Measurements from ENCODE around the gene TMEM63A.
A peak's percentile ranks its signal among the peaks of the same experiment; 100 is the strongest.

TMEM63A gene

GRCh38 chr1:225866061-225866837 is 15.9 kb downstream of the TMEM63A start:
- DNase-seq = peak; percentile 72

- no peak for DNase-seq
Observed at GRCh38 chr1:225865514-225865913, 16.7 kb downstream of the TMEM63A start.

GRCh38 chr1:225863167-225863566 is 19.0 kb downstream of the TMEM63A start:
- DNase-seq = peak; percentile 18

- DNase-seq = no peak
Observed at GRCh38 chr1:225862581-225862950, 19.6 kb downstream of the TMEM63A start.

GRCh38 chr1:225861834-225862580 is 20.2 kb downstream of the TMEM63A start:
- DNase-seq = no peak

- no peak for DNase-seq
Observed at GRCh38 chr1:225860876-225861441, 21.2 kb downstream of the TMEM63A start.

GRCh38 chr1:225860107-225860506 is 22.1 kb downstream of the TMEM63A start:
- DNase-seq = no peak

GRCh38 chr1:225859151-225859550 is 23.0 kb downstream of the TMEM63A start:
- no peak for DNase-seq

GRCh38 chr1:225857256-225857655 is 24.9 kb downstream of the TMEM63A start:
- no peak for DNase-seq

GRCh38 chr1:225855503-225856300 is 26.5 kb downstream of the TMEM63A start:
- DNase-seq = no peak

- no peak for DNase-seq
Observed at GRCh38 chr1:225853441-225853840, 28.7 kb downstream of the TMEM63A start.

- no peak for DNase-seq
Observed at GRCh38 chr1:225852413-225853124, 29.6 kb downstream of the TMEM63A start.

GRCh38 chr1:225851805-225852204 is 30.4 kb downstream of the TMEM63A start:
- no peak for DNase-seq

GRCh38 chr1:225850370-225850769 is 31.8 kb downstream of the TMEM63A start:
- DNase-seq = no peak

GRCh38 chr1:225849925-225850324 is 32.3 kb downstream of the TMEM63A start:
- DNase-seq = no peak

- DNase-seq = peak; percentile 22
Observed at GRCh38 chr1:225848030-225848955, 33.9 kb downstream of the TMEM63A start.

- DNase-seq = no peak
Observed at GRCh38 chr1:225847610-225848009, 34.6 kb downstream of the TMEM63A start.

GRCh38 chr1:225846331-225847310 is 35.6 kb downstream of the TMEM63A start:
- no peak for DNase-seq

GRCh38 chr1:225845571-225846259 is 36.5 kb downstream of the TMEM63A start:
- DNase-seq = peak; percentile 76

All from fibroblast of skin of back (primary cell).